Neural crest cell (in vitro differentiated cells): Measurements from ENCODE around the gene RYR1. TPM values are rescaled to one million over a fixed set of nuclear protein-coding genes. Genes with fewer than 3 reads are reported as not detected.

Source experiments
- DNase-seq: peaks from one replicate; pipeline ENCODE4 v3.0.0; 2021; ENCODE audit warnings: low read depth, mixed read lengths, low spot score
- H3K27ac Mint-ChIP-seq: one replicate; pipeline ENCODE4 v1.8.0; 2021; ENCODE audit warnings: mild to moderate bottlenecking, mixed read lengths; ENCODE audit not compliant: unreplicated experiment
- H3K27me3 Mint-ChIP-seq: 2 replicates; pipeline ENCODE4 v1.8.0; 2021; ENCODE audit warnings: low read depth, mild to moderate bottlenecking, mixed read lengths
- H3K36me3 Mint-ChIP-seq: 2 replicates; pipeline ENCODE4 v1.8.0; 2021; ENCODE audit warnings: low read depth, mild to moderate bottlenecking, mixed read lengths
- H3K4me1 Mint-ChIP-seq: 2 replicates; pipeline ENCODE4 v1.8.0; 2021; ENCODE audit warnings: mixed read lengths
- H3K4me3 Mint-ChIP-seq: one replicate; pipeline ENCODE4 v1.8.0; 2021; ENCODE audit warnings: mild to moderate bottlenecking, mixed read lengths
- H3K9me3 Mint-ChIP-seq: 2 replicates; pipeline ENCODE4 v1.8.0; 2021; ENCODE audit warnings: mixed read lengths
- CTCF ChIP-seq: fragments of 200-600 bp; sonication (generic); conservative IDR thresholded peaks from 2 replicates; pipeline ENCODE4 v1.5.0; 2021; ENCODE audit warnings: antibody characterized with exemption, mild to moderate bottlenecking
- total RNA-seq: library from RNA; stranded (reverse); gene quantifications from 2 replicates; pipeline ENCODE4 v1.2.1, GENCODE V29; 2021

Gene RYR1
- total RNA-seq, 1 donor from 2014 or later = 1.1 TPM

GRCh38 chr19:38441657-38442348, 8.3 kb downstream of the RYR1 start:
- Mint-ChIP-seq H3K27ac (no peak overlapping the region), H3K36me3 (no peaks in the 10 kb centered on the region), H3K27me3 (no peaks in the 10 kb centered on the region), H3K9me3 (no peaks in the 10 kb centered on the region), H3K4me3 (no peak overlapping the region), H3K4me1 (peaks cover 4% of the 10 kb centered on the region)
- DNase-seq = no peak
- no peak for TF ChIP-seq CTCF

- no peak for DNase-seq
- no peaks in the 10 kb centered on the region for H3K36me3 Mint-ChIP-seq
- no peaks in the 10 kb centered on the region for H3K27me3 Mint-ChIP-seq
- no peak for TF ChIP-seq CTCF
- peaks cover 4% of the 10 kb centered on the region for H3K4me1 Mint-ChIP-seq
- H3K9me3 Mint-ChIP-seq = no peaks in the 10 kb centered on the region
- no peak overlapping the region for H3K4me3 Mint-ChIP-seq
- no peak overlapping the region for H3K27ac Mint-ChIP-seq
Observed at GRCh38 chr19:38442736-38443135, 9.2 kb downstream of the RYR1 start.

GRCh38 chr19:38443458-38443999, 10.0 kb downstream of the RYR1 start:
- DNase-seq = no peak
- TF ChIP-seq CTCF = no peak
- Mint-ChIP-seq H3K4me1 (peaks cover 4% of the 10 kb centered on the region), H3K9me3 (no peaks in the 10 kb centered on the region), H3K4me3 (no peak overlapping the region), H3K27ac (no peak overlapping the region), H3K36me3 (no peaks in the 10 kb centered on the region), H3K27me3 (no peaks in the 10 kb centered on the region)

- TF ChIP-seq CTCF = no peak
- DNase-seq = no peak
- peaks cover 4% of the 10 kb centered on the region for H3K4me1 Mint-ChIP-seq
- no peak overlapping the region for H3K4me3 Mint-ChIP-seq
- no peaks in the 10 kb centered on the region for H3K27me3 Mint-ChIP-seq
- peaks cover 2% of the 10 kb centered on the region for H3K9me3 Mint-ChIP-seq
- H3K27ac Mint-ChIP-seq = no peak overlapping the region
- H3K36me3 Mint-ChIP-seq = no peaks in the 10 kb centered on the region
Observed at GRCh38 chr19:38444026-38444425, 10.5 kb downstream of the RYR1 start.

GRCh38 chr19:38445362-38445761, 11.9 kb downstream of the RYR1 start:
- no peaks in the 10 kb centered on the region for H3K27me3 Mint-ChIP-seq
- no peak overlapping the region for H3K27ac Mint-ChIP-seq
- no peak for DNase-seq
- no peak overlapping the region for H3K4me3 Mint-ChIP-seq
- H3K9me3 Mint-ChIP-seq = peaks cover 2% of the 10 kb centered on the region
- no peaks in the 10 kb centered on the region for H3K36me3 Mint-ChIP-seq
- H3K4me1 Mint-ChIP-seq = peaks cover 4% of the 10 kb centered on the region
- TF ChIP-seq CTCF = no peak
